ENCODE results near the gene DOCK6. TPM values are rescaled to one million over a fixed set of nuclear protein-coding genes. Genes with fewer than 3 reads are reported as not detected.

The DOCK6 gene
- total RNA-seq, 1 experiment from 2014 or later = 29.4 TPM

DNA sequence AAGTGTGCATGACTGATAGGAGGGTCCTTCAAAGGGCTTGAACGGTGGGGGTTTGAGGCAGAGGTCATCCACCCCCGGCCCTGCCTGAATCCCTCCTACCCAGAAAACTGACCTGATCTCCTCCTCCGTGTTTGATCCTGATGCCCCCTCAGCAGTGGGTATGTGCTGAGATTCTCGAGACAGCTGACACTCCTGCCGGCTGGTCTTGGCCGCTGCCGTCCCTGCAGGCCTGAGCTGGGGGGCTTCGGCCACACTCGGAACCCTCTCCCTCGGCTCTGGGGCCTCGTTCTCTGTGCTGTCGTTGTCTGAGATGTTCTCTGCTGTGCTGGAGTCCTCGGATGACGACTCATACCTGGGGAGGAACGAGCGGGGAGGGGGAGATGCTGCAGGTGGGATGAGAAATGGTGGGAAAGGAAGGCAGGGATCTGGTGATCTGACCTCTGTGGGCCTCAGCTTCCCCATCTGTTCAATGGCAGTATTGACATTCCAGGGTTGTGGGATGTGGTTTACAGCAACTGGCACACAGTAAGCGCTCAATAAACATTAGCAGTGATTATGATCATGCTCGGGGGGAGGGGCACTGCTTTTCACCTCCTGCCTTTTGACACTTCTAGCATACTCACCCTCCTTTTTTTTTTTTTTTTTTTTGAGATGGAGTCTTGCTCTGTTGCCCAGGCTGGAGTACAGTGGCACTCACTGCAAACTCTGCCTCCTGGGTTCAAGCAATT, 85.7 kb downstream of the DOCK6 start:
- Histone ChIP-seq H3K36me3 (ENCODE audit: low read depth, low read length) (peaks cover 24% of the 10 kb centered on the region), H2AFZ (ENCODE audit: low read length) (no peak overlapping the region), H3K4me3 (ENCODE audit: low read length) (no peak overlapping the region), H3F3A (ENCODE audit: low read length, unreplicated experiment) (no peaks in the 10 kb centered on the region), H3K4me1 (ENCODE audit: insufficient read depth, low read length) (peaks cover 7% of the 10 kb centered on the region), H3K27me3 (ENCODE audit: low read length) (no peaks in the 10 kb centered on the region), H3K9me3 (ENCODE audit: low read length) (no peaks in the 10 kb centered on the region), H3K79me2 (ENCODE audit: low read length) (no peaks in the 10 kb centered on the region), H4K20me1 (ENCODE audit: low read length) (no peaks in the 10 kb centered on the region), H3K27ac (ENCODE audit: low read length) (no peak overlapping the region), H3K9ac (ENCODE audit: low read length) (no peak overlapping the region), H3K9me2 (replicated peaks; ENCODE audit: low read length) (no peaks in the 10 kb centered on the region), H3K4me2 (ENCODE audit: low read length) (no peak overlapping the region)
- BruUV-seq (replicated peaks) = no TSS peak
- no peak for ATAC-seq
- ChIA-PET CTCF (no interaction called here), POLR2A (ENCODE audit: unreplicated experiment) (no interaction called here)
- DNase-seq = no peak
- intact Hi-C loops (cut with micrococcal nuclease) = no loop called here
- TF ChIP-seq EZH2 (IDR thresholded peaks at IDR 0.05; ENCODE audit: low read length, unreplicated experiment) = no peak
- TF ChIP-seq, protein P1, sequence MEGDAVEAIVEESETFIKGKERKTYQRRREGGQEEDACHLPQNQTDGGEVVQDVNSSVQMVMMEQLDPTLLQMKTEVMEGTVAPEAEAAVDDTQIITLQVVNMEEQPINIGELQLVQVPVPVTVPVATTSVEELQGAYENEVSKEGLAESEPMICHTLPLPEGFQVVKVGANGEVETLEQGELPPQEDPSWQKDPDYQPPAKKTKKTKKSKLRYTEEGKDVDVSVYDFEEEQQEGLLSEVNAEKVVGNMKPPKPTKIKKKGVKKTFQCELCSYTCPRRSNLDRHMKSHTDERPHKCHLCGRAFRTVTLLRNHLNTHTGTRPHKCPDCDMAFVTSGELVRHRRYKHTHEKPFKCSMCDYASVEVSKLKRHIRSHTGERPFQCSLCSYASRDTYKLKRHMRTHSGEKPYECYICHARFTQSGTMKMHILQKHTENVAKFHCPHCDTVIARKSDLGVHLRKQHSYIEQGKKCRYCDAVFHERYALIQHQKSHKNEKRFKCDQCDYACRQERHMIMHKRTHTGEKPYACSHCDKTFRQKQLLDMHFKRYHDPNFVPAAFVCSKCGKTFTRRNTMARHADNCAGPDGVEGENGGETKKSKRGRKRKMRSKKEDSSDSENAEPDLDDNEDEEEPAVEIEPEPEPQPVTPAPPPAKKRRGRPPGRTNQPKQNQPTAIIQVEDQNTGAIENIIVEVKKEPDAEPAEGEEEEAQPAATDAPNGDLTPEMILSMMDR (conservative IDR thresholded peaks at IDR 0.05; ENCODE audit: low read depth, low read length) = no peak

DNA sequence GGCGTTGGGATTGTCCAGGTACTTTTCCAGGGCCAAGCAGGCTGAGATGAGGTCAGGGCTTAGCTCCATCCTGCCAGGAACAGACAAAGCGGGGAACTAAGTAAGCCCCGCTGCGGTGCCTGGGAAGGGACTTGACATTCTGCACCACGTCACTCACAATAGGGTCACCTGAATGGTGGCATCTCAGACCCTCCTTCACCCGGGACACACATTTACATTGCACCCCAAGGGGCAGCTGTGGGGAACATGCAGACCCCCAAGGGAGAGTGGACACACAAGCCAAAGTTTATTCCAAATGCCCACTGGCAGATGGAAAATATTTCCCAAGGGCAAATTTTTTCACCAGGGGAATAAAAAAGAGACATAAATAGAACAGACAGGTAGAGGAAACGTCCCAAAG, 86.4 kb downstream of the DOCK6 start:
- H4K20me1 ChIP-seq (ENCODE audit: low read length) = no peaks in the 10 kb centered on the region
- no peaks in the 10 kb centered on the region for H3K79me2 ChIP-seq (ENCODE audit: low read length)
- H3K27ac ChIP-seq (ENCODE audit: low read length) = no peak overlapping the region
- no peaks in the 10 kb centered on the region for H3K27me3 ChIP-seq (ENCODE audit: low read length)
- peaks cover 24% of the 10 kb centered on the region for H3K36me3 ChIP-seq (ENCODE audit: low read depth, low read length)
- BruUV-seq (replicated peaks) = no TSS peak
- no peak overlapping the region for H2AFZ ChIP-seq (ENCODE audit: low read length)
- POLR2A ChIA-PET (ENCODE audit: unreplicated experiment) = no interaction called here
- CTCF ChIA-PET = no interaction called here
- no peak overlapping the region for H3K4me3 ChIP-seq (ENCODE audit: low read length)
- no peak overlapping the region for H3K4me2 ChIP-seq (ENCODE audit: low read length)
- H3K4me1 ChIP-seq (ENCODE audit: insufficient read depth, low read length) = peaks cover 7% of the 10 kb centered on the region
- H3K9me3 ChIP-seq (ENCODE audit: low read length) = no peaks in the 10 kb centered on the region
- ATAC-seq (no peak), DNase-seq (no peak)
- H3K9ac ChIP-seq (ENCODE audit: low read length) = no peak overlapping the region
- H3K9me2 ChIP-seq (replicated peaks; ENCODE audit: low read length) = no peaks in the 10 kb centered on the region
- no peaks in the 10 kb centered on the region for H3F3A ChIP-seq (ENCODE audit: low read length, unreplicated experiment)
- intact Hi-C loops (cut with micrococcal nuclease) = no loop called here
- TF ChIP-seq EZH2phosphoT487 (IDR thresholded peaks at IDR 0.05; ENCODE audit: borderline replicate concordance, low read length) (no peak), EZH2 (IDR thresholded peaks at IDR 0.05; ENCODE audit: low read length, unreplicated experiment) (no peak)

DNA sequence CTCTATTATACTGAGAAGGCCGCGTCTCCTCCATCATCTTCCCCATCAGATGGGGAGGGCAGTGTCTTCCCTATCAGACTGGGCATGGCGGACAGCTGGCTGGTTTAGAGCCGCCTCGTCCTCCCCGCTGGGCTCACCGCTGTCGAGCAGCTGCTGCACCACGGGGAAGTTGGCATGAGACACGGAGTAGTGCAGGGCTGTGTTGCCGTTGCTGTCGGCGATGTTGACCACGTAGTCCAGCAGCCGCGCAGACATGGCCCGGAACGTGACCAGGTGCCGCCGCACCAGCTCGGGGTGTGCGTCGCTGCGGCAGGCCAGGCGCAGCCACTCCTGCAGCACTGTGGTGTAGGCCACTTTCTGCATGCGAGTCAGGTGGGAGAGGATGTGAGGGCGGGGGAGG, 88.0 kb downstream of the DOCK6 start:
- no peak for DNase-seq
- Histone ChIP-seq H3K4me1 (ENCODE audit: insufficient read depth, low read length) (peaks cover 9% of the 10 kb centered on the region), H3K4me2 (ENCODE audit: low read length) (no peak overlapping the region), H3K4me3 (ENCODE audit: low read length) (no peak overlapping the region), H3K27ac (ENCODE audit: low read length) (no peak overlapping the region), H3K27me3 (ENCODE audit: low read length) (no peaks in the 10 kb centered on the region), H3K9me3 (ENCODE audit: low read length) (no peaks in the 10 kb centered on the region), H3K36me3 (ENCODE audit: low read depth, low read length) (peaks cover 32% of the 10 kb centered on the region), H3K79me2 (ENCODE audit: low read length) (no peaks in the 10 kb centered on the region), H3K9me2 (replicated peaks; ENCODE audit: low read length) (no peaks in the 10 kb centered on the region), H3K9ac (ENCODE audit: low read length) (no peak overlapping the region), H4K20me1 (ENCODE audit: low read length) (no peaks in the 10 kb centered on the region), H3F3A (ENCODE audit: low read length, unreplicated experiment) (no peaks in the 10 kb centered on the region), H2AFZ (ENCODE audit: low read length) (no peak overlapping the region)
- POLR2A ChIA-PET (ENCODE audit: unreplicated experiment) = no interaction called here
- ATAC-seq = no peak
- intact Hi-C loops (cut with micrococcal nuclease) = no loop called here
- CTCF ChIA-PET = no interaction called here
- no peak for TF ChIP-seq EZH2phosphoT487 (IDR thresholded peaks at IDR 0.05; ENCODE audit: borderline replicate concordance, low read length)
- no peak for TF ChIP-seq EZH2 (IDR thresholded peaks at IDR 0.05; ENCODE audit: low read length, unreplicated experiment)
- TF ChIP-seq, protein P1 (conservative IDR thresholded peaks at IDR 0.05; ENCODE audit: low read depth, low read length) = no peak
- BruUV-seq (replicated peaks) = no TSS peak

All from PC-3 (cell line).